Fibroblast of skin of right biceps (primary cell): ENCODE results near the gene SHROOM3.
A peak's percentile ranks its signal among the peaks of the same experiment; 100 is the strongest.

ENCODE experiments used
- DNase-seq: peaks from one replicate; pipeline ENCODE4 v3.0.0-alpha.2; 2013

Gene SHROOM3

GRCh38 chr4:76630741-76631140 is 195.7 kb downstream of the SHROOM3 start:
- peak; percentile 67 for DNase-seq

DNA sequence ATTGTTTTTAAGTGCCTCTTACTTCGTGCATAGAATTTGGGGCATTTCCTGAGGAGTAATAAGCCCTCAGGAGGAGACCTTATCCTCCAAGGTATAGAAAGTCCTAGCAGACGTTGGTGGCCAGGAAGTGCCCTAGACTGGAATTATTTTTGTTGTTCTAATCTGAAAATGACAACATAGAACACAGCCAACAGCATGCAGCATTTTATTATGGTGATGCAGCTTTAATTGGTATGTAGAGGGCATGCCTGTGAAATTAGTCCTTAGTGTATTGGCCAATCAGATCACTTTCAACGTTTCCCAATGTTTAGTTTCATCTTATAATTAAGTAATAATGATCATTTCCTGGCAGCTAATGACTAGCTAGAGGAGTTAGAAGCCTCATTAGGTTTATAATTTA is 199.2 kb downstream of the SHROOM3 start:
- DNase-seq: peak; percentile 87

DNA sequence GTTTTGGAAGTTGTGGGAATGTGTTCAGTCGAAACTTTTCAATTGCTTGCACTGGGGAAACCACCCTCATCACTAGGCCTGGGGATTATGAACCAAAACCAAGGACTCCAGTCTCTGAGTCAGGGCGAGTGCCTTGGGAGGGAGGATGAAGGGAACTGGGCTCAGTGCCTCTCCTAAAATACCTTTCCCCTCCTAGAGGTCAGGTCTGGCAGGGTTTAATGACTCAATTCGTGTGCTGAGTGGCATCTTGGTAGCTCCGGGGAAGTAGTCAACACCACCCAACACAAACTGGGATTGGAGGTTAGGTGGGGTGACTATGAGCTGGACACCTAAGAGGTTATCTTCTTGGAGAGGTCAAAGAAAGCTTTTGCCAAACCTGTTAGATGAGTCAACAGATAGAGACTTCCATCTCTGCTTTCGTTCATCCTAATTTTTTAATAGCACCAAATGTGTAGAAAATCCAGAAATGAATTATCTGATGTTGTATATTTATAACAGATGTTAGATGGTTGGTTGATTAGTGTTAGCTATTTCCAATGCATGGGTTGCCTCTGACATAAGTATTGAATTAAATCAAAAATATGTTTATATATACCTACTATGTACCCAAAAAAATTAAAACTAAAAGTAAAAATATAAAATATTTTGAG is 202.8 kb downstream of the SHROOM3 start:
- DNase-seq: peak; percentile 49

GRCh38 chr4:76639288-76639687 is 204.3 kb downstream of the SHROOM3 start:
- DNase-seq: no peak

- no peak for DNase-seq
Measured at GRCh38 chr4:76640353-76640910, 205.4 kb downstream of the SHROOM3 start.

- DNase-seq: no peak
Measured at GRCh38 chr4:76641351-76641750, 206.3 kb downstream of the SHROOM3 start.

GRCh38 chr4:76641758-76642157 is 206.7 kb downstream of the SHROOM3 start:
- no peak for DNase-seq

- DNase-seq: no peak
Measured at GRCh38 chr4:76644831-76645485, 209.9 kb downstream of the SHROOM3 start.

DNA sequence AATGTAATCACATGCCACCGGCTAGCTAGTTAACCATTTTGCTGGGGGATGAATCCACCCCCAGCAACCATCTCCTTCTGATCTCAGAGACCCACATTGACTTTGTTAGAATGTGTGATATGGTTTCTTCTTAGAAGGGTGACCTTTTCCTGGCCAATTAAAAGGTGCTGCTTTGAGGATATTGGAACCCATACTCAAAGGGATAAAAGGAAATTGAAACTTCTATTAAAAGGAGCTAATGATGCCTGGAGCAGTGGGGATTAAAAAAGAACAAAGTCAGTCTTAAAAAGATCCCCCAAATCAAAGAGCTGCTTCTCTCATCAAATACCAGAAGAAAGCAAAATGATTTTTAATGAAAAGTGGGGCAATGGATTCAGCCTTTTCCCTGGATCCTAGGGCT is 214.1 kb downstream of the SHROOM3 start:
- DNase-seq: no peak

DNA sequence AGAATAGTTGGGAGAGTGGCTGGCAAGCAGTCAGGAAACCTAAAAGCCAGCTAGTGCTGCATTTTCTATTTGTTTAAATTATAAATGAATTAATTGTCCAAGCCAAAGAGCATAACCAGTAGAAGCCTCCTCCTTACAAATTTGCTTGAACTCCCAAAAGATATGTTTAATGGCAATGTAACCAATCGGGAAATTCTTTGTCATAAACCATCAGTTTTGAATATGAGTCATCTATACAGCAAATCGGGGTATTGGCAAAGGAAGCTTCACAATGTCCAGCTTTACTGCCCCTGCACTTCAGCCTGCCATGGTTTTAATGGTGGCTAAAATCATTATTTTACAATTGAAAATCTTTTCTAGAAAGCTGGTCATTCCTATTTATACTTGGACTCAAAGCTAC is 216.6 kb downstream of the SHROOM3 start:
- DNase-seq: peak; percentile 40

- DNase-seq: no peak
Measured at GRCh38 chr4:76652389-76652788, 217.4 kb downstream of the SHROOM3 start.

GRCh38 chr4:76654084-76654483 is 219.1 kb downstream of the SHROOM3 start:
- DNase-seq: no peak

GRCh38 chr4:76654791-76655190 is 219.8 kb downstream of the SHROOM3 start:
- DNase-seq: peak; percentile 46

DNA sequence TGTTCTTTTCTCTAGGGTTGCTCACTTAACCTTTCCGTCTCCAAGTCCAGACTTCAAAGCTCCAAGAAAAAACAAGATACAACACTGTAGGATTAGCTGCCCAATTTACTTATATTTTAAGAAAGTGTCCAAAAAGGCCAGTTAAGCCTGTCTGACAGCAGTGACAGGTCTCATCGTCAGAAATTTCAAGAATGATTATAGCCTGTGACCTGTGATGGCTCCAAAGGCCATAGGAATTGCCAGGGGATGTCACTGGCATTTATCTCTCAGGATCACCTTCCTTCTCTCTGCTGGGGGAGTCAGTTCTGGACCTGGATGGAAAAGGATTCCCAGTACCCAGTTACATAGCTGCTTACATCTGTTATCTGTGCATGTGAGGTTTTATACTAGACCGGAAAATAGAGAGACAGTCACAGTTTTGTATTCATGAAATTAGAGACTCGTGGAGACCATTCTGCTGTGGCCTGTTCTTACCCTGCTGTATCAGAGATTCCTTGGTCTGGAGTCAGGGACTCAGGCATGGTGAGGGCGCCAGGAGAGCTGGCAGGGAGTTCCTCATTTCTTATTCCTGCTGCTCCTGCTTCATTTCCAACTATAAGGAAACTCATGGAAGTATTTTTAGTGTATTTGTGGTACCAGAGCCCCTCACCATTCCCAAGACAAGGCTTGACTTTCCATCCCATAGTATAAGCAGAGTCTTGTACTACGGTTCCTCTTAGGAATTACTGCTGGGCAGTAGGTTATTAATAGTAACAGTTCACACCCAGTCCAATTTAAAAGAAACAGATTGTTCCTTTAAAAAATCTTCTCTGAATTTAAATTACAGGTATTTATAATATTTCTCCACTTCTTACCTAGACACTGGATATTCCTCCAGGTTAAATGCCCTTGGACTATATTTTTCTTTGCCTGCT is 220.8 kb downstream of the SHROOM3 start:
- DNase-seq: no peak

DNA sequence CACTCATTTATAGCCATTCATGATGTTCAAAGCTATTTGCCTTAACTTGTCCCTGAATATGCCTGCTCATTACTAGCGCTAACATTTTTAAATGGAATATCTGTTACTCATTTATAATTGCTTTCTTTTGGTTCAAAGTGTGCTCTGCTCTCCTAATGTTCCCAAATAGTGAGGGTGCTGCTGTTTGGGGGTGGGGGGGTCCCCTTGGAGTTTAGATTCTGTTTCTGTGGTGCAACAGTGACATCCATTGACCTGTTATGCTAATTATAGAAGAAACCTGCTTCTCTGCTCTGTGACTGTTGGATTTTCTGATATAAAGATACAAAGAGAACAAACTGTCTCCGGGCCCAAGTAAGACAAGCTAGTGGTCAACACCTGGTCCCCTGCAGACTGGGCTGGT is 222.4 kb downstream of the SHROOM3 start:
- DNase-seq: peak; percentile 28

GRCh38 chr4:76658231-76659102 is 223.4 kb downstream of the SHROOM3 start:
- DNase-seq: peak; percentile 97

GRCh38 chr4:76659103-76659490 is 224.1 kb downstream of the SHROOM3 start:
- peak; percentile 79 for DNase-seq

DNA sequence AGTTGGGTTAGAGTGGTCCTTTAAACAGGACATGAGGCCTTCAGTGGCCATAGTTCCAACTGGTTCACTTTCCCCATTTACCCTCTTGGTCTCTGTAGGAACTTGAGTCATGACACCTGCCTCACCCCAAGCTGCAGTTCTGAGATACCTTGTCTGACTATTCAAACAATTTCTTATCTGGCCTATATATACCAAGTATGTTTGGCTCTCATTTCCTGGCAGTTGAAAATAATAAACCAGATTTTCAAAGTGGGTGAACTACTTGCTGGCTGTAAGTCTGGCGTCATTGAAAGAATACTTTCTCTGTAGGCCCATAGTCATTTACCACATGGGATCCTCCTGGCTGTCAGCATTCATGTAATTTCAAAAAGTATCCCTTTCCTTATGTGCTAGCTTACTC is 228.8 kb downstream of the SHROOM3 start:
- DNase-seq: peak; percentile 15

DNA sequence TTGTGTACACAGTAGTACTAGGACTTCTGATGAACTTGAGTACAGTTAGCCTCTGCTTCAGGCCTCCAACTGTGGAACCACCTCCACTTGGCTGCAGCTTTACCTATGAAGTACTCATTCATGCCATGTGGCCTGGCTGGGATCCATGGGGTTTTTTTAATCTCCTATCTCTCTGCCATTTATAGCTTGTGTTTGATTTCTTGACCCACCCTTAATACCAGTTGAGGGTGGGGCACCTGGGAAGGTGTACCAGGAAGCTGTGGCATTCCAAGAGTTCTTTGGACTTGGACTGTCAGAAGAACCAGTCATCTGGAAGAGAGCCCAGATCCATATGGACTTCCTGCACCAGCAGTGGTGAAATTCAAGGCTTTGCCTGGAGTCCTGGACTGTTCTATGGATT is 230.1 kb downstream of the SHROOM3 start:
- peak; percentile 64 for DNase-seq

DNA sequence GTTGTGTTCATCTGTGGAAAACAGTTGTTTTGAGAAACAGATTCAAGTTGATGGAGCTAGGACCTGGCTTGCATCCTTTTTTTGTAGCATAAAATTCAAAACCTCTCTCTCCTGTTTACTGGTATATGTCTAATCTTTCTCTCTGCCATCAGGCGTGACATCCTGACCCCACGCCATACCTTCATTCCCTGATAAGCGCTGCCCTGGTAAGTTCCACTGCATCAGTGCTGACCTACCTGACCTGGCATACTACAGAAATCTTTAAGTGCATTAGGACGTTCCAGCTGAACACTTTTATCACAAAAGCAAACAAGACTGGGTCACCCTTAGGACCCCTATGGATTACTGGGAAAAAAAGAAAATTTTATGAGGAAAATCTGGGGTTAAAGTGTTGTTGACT is 230.7 kb downstream of the SHROOM3 start:
- DNase-seq: no peak

DNA sequence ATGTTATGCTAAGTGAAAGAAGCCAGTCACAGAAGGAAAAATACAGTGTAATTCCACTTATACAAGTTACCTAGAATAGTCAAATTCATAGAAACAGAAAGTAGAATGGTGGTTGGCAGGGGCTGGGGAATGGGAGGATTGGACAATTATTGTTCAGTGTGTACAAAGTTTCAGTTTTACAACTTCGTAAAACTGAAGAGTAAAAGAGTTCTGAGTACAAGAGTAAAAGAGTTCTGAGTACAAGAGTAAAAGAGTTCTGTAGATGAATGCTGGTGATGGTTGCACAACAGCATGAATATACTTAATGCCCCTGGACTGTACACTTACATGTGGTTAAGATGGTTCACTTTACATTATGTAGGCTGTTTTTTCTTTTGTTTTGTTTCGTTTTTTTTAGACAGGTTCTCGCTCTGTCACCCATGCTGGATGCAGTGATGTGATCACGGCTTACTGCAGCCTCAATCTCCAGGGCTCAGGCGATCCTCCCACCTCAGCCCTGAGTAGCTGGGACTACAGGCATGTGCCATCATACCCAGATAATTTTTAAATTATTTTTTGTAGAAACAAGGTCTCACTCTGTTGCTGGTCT is 232.0 kb downstream of the SHROOM3 start:
- DNase-seq: no peak

- no peak for DNase-seq
Measured at GRCh38 chr4:76670631-76671030, 235.6 kb downstream of the SHROOM3 start.
